ENCODE data around the gene NCKAP5. TPM values are rescaled to one million over a fixed set of nuclear protein-coding genes. Genes with fewer than 3 reads are reported as not detected.

The NCKAP5 gene
- total RNA-seq, 1 donor from 2014 or later, result 0.26 TPM

GRCh38 chr2:133409581-133410285 lies 158.5 kb downstream of the NCKAP5 start:
- no peaks in the 10 kb centered on the region for H3K36me3 ChIP-seq (ENCODE audit: control insufficient read depth, insufficient read depth, low read length)
- FAIRE-seq, result peak; percentile 13
- no peak for TF ChIP-seq CTCF (IDR thresholded peaks at IDR 0.05; ENCODE audit: insufficient read depth, low read length, severe bottlenecking)
- H3K4me3 ChIP-seq (ENCODE audit: low read depth, low read length), result no peak overlapping the region
- no peaks in the 10 kb centered on the region for H3K27me3 ChIP-seq (ENCODE audit: control insufficient read depth, insufficient read depth, low read length)
- no peak for DNase-seq (ENCODE audit: low read depth)

- Histone ChIP-seq H3K4me3 (ENCODE audit: low read depth, low read length) (no peak overlapping the region), H3K27me3 (ENCODE audit: control insufficient read depth, insufficient read depth, low read length) (no peaks in the 10 kb centered on the region), H3K36me3 (ENCODE audit: control insufficient read depth, insufficient read depth, low read length) (no peaks in the 10 kb centered on the region)
- DNase-seq (ENCODE audit: low read depth) (no peak), FAIRE-seq (no peak)
- no peak for TF ChIP-seq CTCF (IDR thresholded peaks at IDR 0.05; ENCODE audit: insufficient read depth, low read length, severe bottlenecking)
Observed at GRCh38 chr2:133408671-133409070, 159.6 kb downstream of the NCKAP5 start.

GRCh38 chr2:133407341-133407740 lies 160.9 kb downstream of the NCKAP5 start:
- FAIRE-seq (no peak), DNase-seq (ENCODE audit: low read depth) (no peak)
- H3K36me3 ChIP-seq (ENCODE audit: control insufficient read depth, insufficient read depth, low read length), result no peaks in the 10 kb centered on the region
- no peaks in the 10 kb centered on the region for H3K27me3 ChIP-seq (ENCODE audit: control insufficient read depth, insufficient read depth, low read length)
- no peak overlapping the region for H3K4me3 ChIP-seq (ENCODE audit: low read depth, low read length)
- no peak for TF ChIP-seq CTCF (IDR thresholded peaks at IDR 0.05; ENCODE audit: insufficient read depth, low read length, severe bottlenecking)

- no peaks in the 10 kb centered on the region for H3K36me3 ChIP-seq (ENCODE audit: control insufficient read depth, insufficient read depth, low read length)
- TF ChIP-seq CTCF (IDR thresholded peaks at IDR 0.05; ENCODE audit: insufficient read depth, low read length, severe bottlenecking), result no peak
- no peak for FAIRE-seq
- no peaks in the 10 kb centered on the region for H3K27me3 ChIP-seq (ENCODE audit: control insufficient read depth, insufficient read depth, low read length)
- DNase-seq (ENCODE audit: low read depth), result no peak
- no peak overlapping the region for H3K4me3 ChIP-seq (ENCODE audit: low read depth, low read length)
Observed at GRCh38 chr2:133405252-133405651, 163.0 kb downstream of the NCKAP5 start.

- TF ChIP-seq CTCF (IDR thresholded peaks at IDR 0.05; ENCODE audit: insufficient read depth, low read length, severe bottlenecking), result no peak
- no peak for DNase-seq (ENCODE audit: low read depth)
- no peak for FAIRE-seq
- no peaks in the 10 kb centered on the region for H3K27me3 ChIP-seq (ENCODE audit: control insufficient read depth, insufficient read depth, low read length)
- no peaks in the 10 kb centered on the region for H3K36me3 ChIP-seq (ENCODE audit: control insufficient read depth, insufficient read depth, low read length)
- no peak overlapping the region for H3K4me3 ChIP-seq (ENCODE audit: low read depth, low read length)
Observed at GRCh38 chr2:133400411-133400810, 167.9 kb downstream of the NCKAP5 start.

GRCh38 chr2:133393895-133394294 lies 174.4 kb downstream of the NCKAP5 start:
- no peaks in the 10 kb centered on the region for H3K27me3 ChIP-seq (ENCODE audit: control insufficient read depth, insufficient read depth, low read length)
- no peak for DNase-seq (ENCODE audit: low read depth)
- no peaks in the 10 kb centered on the region for H3K36me3 ChIP-seq (ENCODE audit: control insufficient read depth, insufficient read depth, low read length)
- FAIRE-seq, result no peak
- TF ChIP-seq CTCF (IDR thresholded peaks at IDR 0.05; ENCODE audit: insufficient read depth, low read length, severe bottlenecking), result no peak
- no peak overlapping the region for H3K4me3 ChIP-seq (ENCODE audit: low read depth, low read length)

Data from bronchial epithelial cell (primary cell).